GM21515 (cell line): Measurements from ENCODE around the gene MYO1B.

Source experiments
- ATAC-seq: cut with Tn5 transposase; IDR thresholded peaks from one replicate; pipeline ENCODE4 v1.9.1; 2021; ENCODE audit not compliant: unreplicated experiment

MYO1B gene

GRCh38 chr2:191296083-191297006, 51.1 kb downstream of the MYO1B start:
- ATAC-seq: no peak

DNA sequence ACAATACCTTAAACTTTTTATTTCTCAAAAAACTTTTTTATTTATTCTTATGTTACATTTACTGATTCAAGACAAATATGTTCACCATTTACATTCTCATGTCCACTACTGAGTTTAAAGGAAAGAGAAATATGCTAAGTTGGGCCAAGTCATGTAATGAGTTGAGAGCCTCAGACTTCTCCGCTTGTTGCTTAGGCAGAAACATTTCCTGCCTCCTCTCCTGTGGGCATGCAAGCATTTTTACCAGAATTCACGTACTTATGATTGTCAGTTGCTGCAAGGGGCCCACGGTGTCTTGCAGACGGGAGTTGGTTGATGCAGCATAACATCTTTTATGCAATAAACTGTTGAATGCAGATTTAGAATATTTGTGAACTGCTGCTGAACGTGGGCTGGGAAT, 51.8 kb downstream of the MYO1B start:
- ATAC-seq: no peak

DNA sequence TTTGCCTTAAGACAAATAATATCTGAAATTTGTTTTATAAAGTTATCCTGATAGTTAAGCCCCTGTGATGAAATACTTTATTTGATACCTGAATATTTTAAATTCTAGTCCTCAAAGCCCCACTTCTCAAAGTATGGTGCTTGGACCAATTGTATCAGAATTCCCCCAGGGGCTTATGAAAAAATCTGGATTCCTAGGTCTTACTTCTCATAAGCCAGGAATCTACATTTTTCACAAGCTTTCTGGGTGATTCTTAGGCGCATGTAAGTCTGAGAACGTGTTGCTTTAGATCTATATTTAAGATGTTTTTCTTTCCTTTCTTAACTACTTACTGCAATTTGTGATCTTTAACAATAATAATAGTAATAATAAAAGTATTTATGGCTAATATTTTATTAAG, 53.1 kb downstream of the MYO1B start:
- no peak for ATAC-seq

GRCh38 chr2:191299010-191299409, 53.8 kb downstream of the MYO1B start:
- no peak for ATAC-seq

- no peak for ATAC-seq
Measured at GRCh38 chr2:191299866-191300265, 54.7 kb downstream of the MYO1B start.

DNA sequence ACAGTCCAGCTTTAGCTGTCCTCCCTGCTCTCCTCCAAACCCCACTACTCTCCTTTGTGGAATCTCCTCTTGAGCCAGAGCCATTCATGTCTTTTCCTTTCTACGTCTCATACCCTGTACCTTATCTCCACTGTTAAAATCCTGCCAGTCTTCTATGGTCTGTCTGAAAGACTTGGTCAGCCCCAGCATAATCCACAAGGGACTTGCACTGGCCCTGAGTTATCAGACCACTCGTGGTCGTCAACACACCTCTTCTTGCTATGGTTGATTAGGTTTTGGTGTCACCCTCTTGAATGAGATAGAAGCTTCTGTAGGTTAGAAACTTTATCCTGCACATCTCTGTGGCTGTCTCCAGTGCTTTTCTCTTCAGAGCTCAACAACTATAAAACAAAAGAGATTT, 56.8 kb downstream of the MYO1B start:
- no peak for ATAC-seq

DNA sequence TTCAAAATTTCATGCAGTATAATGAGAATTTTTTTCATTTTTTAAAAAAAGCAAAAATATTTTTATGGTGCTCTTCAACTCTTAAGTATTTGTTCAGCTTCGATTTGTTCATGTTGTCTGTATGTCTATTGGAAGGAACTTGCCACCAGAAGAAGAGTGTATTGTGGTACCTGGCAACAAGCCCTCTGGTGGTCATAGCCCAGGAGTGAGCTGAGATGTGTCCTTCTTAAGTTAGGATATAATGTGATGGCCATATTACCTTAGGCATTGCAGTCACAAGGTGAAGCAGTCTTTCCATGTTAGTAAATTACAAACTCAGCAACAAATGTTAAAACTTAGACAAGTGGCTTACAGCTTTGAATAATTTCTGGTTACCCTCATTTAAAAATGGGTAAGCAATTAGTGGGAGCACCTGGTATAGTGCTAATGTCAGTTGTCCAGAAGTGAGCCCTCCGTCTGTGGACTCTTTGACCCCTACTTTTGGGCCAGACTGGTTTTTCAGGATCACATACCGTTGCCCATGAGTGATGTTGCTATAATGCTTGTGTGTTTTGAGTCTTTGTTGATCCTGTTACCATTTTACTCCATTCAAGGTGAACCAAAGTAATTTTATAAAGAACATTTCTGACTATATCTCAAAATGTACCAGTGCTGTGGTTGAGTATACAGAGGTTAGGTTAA, 57.4 kb downstream of the MYO1B start:
- peak; percentile 66 for ATAC-seq

DNA sequence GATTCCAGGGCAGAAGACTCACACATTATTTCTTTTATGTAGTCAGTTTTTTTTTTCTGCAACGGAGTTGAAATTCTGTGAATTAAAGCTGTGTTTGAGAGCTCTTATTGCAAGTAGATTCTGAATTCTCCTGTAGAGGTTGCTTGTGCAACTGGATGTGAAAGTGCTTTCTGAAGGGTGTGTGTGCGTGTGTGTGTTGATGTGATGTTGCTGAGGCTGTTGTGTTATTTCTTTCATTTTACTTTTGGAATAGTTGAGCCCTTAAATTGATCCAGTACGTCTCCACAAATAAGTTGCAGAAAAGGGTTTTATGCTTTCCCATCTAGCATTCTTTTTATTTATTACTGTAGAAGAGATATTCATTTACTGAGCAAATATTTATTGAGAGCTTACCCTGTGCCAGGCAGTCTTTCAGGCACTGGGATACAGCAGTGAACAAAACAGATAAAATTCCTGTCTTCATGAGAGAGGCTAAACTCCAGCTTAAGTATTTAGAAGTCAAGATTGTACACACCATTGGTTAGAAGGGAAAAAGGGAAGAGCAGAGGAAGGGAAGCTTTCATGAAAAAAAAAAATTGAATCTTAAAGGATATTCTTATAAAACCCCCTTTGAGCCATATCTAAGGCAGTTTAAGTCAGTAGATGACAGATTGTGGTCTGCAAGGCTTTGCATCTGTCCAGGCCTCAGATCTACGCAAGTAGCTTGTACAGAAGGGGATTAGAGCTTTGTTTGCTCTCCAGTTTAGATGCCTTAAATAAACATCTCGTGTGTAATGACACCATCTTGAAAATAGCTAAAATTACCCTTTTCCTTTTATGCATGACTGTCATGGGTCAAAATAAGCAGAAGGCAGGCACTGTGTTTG, 58.2 kb downstream of the MYO1B start:
- no peak for ATAC-seq

DNA sequence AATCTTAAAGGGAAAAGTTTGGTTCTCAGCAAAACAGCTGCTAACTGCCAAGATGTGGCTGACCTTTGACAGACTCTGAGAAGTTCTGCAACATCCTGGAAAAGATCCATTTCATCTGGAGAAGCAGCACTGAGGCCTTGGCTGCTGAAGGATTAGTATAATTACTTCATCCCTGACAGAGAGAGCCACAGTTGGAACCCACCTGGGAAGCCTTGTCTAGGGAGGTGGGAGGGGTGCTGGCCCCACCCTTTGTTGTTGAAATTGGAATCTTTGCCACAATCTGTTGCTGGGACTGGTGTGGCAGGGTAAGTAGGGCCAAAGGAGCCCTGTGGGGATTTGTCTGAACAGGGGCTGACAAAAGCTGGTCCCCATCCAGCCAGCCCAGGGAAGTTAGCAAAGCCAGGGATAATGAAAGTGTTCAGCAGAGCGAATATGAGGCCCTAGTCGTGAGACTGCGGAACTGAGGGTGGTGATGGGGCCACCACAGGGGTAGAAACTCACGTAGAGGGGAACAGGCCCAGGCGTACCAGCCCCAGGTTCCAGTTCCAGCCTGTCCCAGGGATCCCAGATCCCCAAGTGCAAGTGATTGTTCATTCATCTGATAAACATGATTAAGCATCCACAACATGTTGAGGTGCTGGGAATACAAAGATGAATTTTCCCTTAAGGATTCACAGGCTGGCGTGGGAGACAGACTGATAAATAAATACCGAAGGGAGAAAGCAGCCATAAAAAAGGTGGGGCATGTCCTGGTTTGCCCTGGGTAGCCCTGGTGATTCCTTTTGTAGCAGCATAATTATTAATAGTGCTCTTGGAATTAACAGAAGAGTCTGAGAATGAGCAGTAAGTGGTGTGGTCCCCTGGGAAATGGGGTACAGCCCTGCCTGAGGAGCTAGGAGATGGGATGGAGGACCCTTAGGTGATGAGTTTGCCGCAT, 60.0 kb downstream of the MYO1B start:
- no peak for ATAC-seq

GRCh38 chr2:191308026-191308425, 62.8 kb downstream of the MYO1B start:
- ATAC-seq: no peak

DNA sequence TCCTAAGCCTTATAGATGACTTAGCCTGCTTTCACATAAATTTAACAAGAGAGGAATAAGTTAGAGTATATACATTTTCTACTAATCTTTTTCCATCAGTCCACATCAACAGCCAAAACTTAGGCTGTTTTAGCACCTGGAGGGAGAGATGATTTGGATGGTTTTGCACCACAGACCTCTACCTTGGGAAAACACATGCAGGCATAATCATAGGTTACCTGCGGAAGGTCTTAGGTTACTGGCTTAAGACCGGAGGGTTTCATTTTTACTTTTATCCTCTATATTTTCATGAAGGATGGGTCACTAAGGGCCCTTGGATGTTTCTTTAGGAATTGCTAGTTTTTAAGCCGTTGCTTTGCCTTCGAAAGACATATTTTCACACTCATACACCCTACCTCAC, 66.0 kb downstream of the MYO1B start:
- ATAC-seq: no peak

DNA sequence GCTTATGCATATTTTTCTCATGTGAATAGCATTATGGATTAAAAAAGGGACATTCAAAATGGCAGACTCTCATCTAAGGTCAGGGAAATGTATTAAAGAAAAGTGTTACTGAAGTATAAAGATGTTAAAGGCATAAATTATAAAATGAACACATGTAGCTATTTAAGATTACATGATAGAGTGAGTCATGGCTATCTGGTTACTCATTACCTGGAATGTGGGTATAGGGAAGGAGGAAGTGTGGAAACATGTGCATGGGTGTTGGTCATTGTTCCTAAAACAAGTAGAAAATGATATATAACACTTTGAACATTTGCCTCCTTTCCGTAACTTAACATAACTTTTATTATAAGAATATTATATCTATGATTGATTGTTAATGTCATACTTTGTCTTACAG, 66.4 kb downstream of the MYO1B start:
- ATAC-seq: no peak

DNA sequence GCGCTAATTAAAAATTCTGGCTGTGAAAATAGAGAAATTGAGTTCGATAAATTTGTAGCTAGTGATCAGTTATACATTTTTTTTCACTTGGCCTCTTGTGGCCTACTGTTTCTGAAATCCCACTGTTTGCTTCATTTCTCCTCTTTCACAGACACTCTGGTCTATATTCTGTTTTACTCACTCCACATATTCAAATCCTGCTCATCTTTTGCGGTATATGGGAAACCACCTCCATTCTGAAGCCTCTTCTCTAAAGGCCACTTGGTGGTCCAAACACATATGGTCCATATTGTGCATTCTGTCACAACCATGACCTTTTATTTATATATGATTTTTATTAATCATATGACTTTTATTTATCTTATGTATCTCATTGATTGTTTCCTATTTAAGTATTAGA, 67.0 kb downstream of the MYO1B start:
- no peak for ATAC-seq

GRCh38 chr2:191312662-191313061, 67.5 kb downstream of the MYO1B start:
- ATAC-seq: no peak

- ATAC-seq: no peak
Measured at GRCh38 chr2:191314697-191315364, 69.6 kb downstream of the MYO1B start.

- ATAC-seq: no peak
Measured at GRCh38 chr2:191315365-191315752, 70.2 kb downstream of the MYO1B start.

GRCh38 chr2:191316246-191316994, 71.2 kb downstream of the MYO1B start:
- ATAC-seq: no peak

- no peak for ATAC-seq
Measured at GRCh38 chr2:191318037-191318728, 73.0 kb downstream of the MYO1B start.

DNA sequence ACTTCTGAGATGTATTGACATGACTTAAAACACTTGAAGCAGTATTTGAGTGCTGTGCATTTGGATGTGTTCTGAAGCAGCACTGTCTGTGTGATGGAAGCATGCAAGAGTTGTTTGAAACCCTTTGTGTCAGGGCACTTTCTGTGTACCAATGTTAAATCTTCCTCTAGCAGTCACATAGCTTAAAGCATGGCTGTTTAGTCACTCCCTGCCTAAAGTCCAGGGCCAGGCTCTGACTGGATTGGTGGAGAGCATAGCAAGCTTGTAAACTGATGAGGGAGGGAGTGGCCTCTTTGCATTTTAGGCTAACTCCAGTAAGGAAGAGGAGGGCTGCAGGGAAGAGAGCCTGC, 73.5 kb downstream of the MYO1B start:
- ATAC-seq: no peak
